ENCODE measurements around the gene XRCC2. TPM values are rescaled to one million over a fixed set of nuclear protein-coding genes. Genes with fewer than 3 reads are reported as not detected.

Gene XRCC2
- total and polyA plus RNA-seq, 2 of the 4 experiments (the other 2 are of a cell fraction), result 2.2 to 3.6 TPM

DNA sequence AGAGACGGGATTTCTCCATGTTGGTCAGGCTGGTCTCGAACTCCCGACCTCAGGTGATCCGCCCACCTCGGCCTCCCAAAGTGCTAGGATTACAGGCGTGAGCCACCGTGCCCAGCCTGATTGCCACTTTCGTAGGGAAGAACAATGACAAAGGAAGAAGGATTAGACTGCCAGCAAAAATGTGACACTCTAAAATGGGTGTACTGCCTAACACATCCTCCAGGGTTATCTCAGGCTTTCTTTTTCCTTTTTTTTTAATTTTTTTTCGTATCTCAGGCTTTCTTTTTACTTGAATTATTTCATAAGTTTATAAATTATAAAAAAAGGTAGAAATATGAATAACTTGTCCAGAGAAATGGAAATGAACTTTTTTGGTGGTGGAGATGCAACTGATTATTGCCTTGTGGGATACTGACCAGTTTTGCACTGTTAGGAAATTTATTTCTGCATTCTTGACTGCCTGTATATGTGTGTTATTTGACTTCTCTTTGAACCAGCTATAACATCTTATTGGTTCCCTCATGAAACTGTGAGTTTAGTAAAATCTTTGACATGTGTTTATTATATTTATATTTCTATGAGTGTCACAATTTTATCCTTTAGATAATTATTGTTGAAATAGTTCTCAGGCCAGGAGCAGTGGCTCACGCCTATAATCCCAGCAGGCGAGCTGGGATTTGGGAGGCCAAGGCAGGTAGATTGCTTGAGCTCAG is 56.8 kb downstream of the XRCC2 start:
- no TSS peak for BruUV-seq (replicated peaks)
- Histone ChIP-seq H4K5ac (ENCODE audit: low read depth, low read length) (no peak overlapping the region), H3K4me3 (ENCODE audit: insufficient read depth, low read depth, low read length) (no peak overlapping the region), H3K23ac (ENCODE audit: low read depth, low read length) (no peak overlapping the region), H3K4me1 (ENCODE audit: control insufficient read depth, insufficient read depth, low read length) (no peaks in the 10 kb centered on the region), H3K36me3 (ENCODE audit: control insufficient read depth, insufficient read depth, low read length) (no peaks in the 10 kb centered on the region), H2AFZ (replicated peaks; ENCODE audit: low read length, poor library complexity) (no peak overlapping the region), H4K91ac (ENCODE audit: insufficient read depth, low read depth, low read length) (no peak overlapping the region), H3K18ac (ENCODE audit: low read depth, low read length) (no peak overlapping the region), H3K56ac (ENCODE audit: extremely low read depth, insufficient read depth, low read length) (no peak overlapping the region), H3K14ac (replicated peaks; ENCODE audit: low read depth, low read length) (no peak overlapping the region), H2BK5ac (ENCODE audit: low read depth, low read length, poor library complexity, severe bottlenecking) (no peak overlapping the region), H2BK20ac (ENCODE audit: low read depth, low read length) (no peak overlapping the region), H2BK120ac (ENCODE audit: low read depth, low read length) (no peak overlapping the region), H2AK5ac (ENCODE audit: low read depth, low read length) (no peak overlapping the region), H3K9ac (ENCODE audit: low read depth, low read length) (no peak overlapping the region), H2AK9ac (replicated peaks; ENCODE audit: low read depth, low read length, poor library complexity) (no peak overlapping the region), H4K8ac (ENCODE audit: low read depth in 2 of 2, low read length in 2 of 2) (no peak overlapping the region), H3K9me1 (ENCODE audit: insufficient read depth, low read length) (no peaks in the 10 kb centered on the region), H3K79me1 (ENCODE audit: low read depth in 1 of 2, low read length in 2 of 2) (no peaks in the 10 kb centered on the region), H4K20me1 (ENCODE audit: insufficient read depth, low read length) (no peaks in the 10 kb centered on the region), H3K4ac (ENCODE audit: low read depth, low read length) (no peak overlapping the region), H3K27ac (ENCODE audit: insufficient read depth, low read length) (no peak overlapping the region), H2BK15ac (ENCODE audit: low read depth, low read length) (no peak overlapping the region), H3K27me3 (ENCODE audit: control insufficient read depth, insufficient read depth, low read length) (no peaks in the 10 kb centered on the region; the same call in 1 of the 2 replicates), H3K9me3 (ENCODE audit: control insufficient read depth, insufficient read depth, low read length) (no peaks in the 10 kb centered on the region), H3K4me2 (ENCODE audit: low read depth, low read length) (no peak overlapping the region)
- TF ChIP-seq, protein P1, sequence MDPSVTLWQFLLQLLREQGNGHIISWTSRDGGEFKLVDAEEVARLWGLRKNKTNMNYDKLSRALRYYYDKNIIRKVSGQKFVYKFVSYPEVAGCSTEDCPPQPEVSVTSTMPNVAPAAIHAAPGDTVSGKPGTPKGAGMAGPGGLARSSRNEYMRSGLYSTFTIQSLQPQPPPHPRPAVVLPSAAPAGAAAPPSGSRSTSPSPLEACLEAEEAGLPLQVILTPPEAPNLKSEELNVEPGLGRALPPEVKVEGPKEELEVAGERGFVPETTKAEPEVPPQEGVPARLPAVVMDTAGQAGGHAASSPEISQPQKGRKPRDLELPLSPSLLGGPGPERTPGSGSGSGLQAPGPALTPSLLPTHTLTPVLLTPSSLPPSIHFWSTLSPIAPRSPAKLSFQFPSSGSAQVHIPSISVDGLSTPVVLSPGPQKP (IDR thresholded peaks at IDR 0.05; ENCODE audit: borderline replicate concordance, low read depth, low read length), result no peak
- TF ChIP-seq, protein P2, sequence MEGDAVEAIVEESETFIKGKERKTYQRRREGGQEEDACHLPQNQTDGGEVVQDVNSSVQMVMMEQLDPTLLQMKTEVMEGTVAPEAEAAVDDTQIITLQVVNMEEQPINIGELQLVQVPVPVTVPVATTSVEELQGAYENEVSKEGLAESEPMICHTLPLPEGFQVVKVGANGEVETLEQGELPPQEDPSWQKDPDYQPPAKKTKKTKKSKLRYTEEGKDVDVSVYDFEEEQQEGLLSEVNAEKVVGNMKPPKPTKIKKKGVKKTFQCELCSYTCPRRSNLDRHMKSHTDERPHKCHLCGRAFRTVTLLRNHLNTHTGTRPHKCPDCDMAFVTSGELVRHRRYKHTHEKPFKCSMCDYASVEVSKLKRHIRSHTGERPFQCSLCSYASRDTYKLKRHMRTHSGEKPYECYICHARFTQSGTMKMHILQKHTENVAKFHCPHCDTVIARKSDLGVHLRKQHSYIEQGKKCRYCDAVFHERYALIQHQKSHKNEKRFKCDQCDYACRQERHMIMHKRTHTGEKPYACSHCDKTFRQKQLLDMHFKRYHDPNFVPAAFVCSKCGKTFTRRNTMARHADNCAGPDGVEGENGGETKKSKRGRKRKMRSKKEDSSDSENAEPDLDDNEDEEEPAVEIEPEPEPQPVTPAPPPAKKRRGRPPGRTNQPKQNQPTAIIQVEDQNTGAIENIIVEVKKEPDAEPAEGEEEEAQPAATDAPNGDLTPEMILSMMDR (conservative IDR thresholded peaks at IDR 0.05; ENCODE audit: low read depth, low read length), result no peak
- ATAC-seq (ENCODE audit: low read depth), result no peak
- dilution Hi-C loops (cut with HindIII; ENCODE audit: low sequenced_read_pairs, unreplicated experiment), result no loop called here
- POLR2A ChIA-PET (ENCODE audit: unreplicated experiment), result interaction anchor here (0.6 kb wide), 1 partner anchor 11 kb away, joined by 13 read pairs; no protein-coding TSS in a partner anchor
- intact Hi-C loops (cut with micrococcal nuclease), result no loop called here
- CTCF ChIA-PET, result no interaction called here
- 94% methylated on average over 2 of the region's 11 CpGs; no CpG with 5 or more reads in 1 of the 2 experiments for WGBS, 2 experiments (ENCODE audit: extremely low coverage in 2 of 2, insufficient read length in 1 of 2)
- in situ Hi-C loops (cut with MboI; ENCODE audit: low sequenced_read_pairs), result no loop called here
- no peak for DNase-seq

Measured in IMR-90 (cell line).